ENCODE measurements around the gene RPTN. TPM values are rescaled to one million over a fixed set of nuclear protein-coding genes. Genes with fewer than 3 reads are reported as not detected.
A peak's percentile ranks its signal among the peaks of the same experiment; 100 is the strongest.

RPTN gene
- polyA plus RNA-seq, 3 donors, result not detected

DNA sequence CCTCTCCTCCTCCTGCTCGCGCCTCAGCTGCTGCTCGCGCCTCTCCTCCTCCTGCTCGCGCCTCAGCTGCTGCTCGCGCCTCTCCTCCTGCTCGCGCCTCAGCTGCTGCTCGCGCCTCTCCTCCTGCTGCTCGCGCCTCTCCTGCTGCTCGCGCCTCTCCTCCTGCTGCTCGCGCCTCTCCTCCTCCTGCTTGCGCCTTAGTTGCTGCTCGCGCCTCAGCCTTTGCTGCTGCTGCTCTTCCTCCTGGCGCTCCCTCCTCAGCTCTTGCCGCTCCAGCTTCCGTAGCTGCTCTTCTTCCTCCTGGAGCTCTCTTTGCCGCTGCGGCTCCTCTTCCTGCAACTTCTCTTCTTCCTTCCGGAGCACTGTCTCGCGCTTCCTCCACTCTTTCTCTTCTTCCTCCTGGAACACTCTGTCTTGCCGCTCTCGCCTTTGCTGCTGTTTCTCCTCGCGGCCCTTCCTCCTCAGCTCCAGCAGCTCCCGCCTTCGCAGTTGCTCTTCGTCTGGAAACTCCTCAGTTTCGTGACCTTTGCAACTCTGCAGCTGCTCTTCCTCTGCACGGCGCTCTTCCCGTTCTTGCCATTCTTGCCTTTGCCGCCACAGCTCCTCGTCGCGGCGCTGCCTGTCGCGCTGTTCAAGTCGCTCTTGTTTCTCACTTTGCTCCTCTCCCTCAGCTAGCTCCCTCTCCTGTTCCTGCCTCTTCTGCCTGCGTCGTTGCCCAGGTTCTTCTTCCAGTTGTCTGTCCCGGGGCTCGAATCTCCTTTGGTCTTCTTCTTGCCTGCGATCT is 46.7 kb downstream of the RPTN start:
- peak; percentile 20 for DNase-seq

DNA sequence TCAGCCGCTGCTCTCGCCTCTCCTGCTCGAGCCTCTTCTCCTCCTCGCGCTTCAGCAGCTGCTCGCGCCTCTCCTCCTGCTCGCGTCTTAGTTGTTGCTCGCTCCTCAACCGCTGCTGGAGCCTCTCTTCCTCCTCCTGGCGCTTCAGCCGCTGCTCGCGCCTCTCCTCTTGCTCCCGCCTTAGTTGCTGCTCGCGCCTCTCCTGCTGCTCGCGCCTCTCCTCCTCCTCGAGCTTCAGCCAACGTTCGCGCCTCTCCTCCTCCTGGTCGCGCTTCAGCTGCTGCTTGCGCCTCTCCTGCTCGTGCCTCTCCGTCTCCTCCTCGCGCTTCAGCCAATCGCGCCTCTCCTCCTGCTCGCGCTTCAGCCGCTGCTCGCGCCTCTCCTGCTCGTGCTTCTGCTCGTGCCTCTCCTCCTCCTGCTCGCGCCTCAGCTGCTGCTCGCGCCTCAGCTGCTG is 47.5 kb downstream of the RPTN start:
- peak; percentile 38 for DNase-seq

DNA sequence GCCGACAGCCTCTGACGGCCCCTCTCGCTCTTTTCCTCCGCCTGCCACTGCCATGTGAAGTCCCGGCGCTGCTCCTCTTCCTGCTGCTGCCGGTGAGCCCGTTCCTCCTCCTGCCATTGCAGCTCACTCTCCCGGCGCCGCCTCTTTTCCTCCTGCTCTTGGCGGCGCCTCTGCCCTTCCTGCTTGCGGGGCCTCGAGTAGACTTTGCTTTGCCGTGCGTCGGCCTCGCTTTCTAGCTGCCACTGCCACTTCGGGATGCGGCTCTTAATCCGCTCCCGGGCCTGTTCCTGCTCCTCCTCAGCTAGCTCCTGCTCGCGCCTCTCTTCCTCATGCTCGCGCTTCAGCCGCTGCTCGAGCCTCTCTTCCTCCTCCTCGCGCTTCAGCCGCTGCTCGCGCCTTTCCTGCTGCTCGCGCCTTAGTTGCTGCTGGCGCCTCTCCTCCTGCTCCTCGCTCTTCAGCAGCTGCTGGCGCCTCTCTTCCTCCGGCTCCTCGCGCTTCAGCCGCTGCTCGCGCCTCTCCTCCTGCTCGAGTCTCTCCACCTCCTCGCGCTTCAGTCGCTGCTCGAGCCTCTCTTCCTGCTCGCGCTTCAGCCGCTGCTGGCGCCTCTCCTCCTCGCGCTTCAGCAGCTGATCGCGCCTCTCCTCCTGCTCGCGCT is 48.0 kb downstream of the RPTN start:
- DNase-seq, result peak; percentile 37

DNA sequence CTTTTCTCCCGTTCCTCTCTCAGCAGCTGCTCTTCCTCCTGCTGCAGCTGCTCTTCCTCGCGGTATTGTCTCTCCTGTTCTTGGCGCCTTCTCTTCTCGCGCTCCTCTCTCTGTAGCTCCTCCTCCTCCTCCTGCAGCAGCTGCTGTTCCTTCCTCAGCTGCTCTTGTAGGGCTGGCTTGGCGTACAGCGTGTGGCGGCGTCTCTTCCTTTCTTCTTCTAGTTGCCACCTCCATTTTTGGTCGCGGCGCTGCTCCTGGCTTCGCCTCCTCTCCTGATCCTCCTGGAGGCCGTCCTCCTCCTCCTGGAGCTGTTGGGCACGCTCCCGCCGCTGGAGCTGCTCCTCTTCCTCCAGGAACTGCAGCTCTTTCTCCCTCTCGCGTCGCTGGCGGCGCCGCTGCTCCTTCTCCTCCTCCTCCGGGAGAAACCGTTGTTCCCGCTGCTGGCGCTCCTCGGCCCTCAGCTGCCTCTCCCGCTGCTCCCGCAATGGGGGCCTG is 48.6 kb downstream of the RPTN start:
- DNase-seq, result peak; percentile 19

DNA sequence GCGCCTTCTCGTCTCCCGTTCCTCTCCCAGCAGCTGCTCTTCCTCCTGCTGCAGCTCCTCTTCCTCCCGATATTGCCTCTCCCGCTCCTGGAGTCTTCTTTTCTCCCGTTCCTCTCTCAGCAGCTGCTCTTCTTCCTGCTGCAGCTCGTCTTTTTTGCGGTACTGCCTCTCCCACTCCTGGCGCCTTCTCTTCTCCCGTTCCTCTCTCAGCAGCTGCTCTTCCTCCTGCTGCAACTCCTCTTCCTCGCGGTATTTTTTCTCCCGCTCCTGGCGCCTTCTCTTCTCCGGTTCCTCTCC is 49.1 kb downstream of the RPTN start:
- DNase-seq, result no peak

DNA sequence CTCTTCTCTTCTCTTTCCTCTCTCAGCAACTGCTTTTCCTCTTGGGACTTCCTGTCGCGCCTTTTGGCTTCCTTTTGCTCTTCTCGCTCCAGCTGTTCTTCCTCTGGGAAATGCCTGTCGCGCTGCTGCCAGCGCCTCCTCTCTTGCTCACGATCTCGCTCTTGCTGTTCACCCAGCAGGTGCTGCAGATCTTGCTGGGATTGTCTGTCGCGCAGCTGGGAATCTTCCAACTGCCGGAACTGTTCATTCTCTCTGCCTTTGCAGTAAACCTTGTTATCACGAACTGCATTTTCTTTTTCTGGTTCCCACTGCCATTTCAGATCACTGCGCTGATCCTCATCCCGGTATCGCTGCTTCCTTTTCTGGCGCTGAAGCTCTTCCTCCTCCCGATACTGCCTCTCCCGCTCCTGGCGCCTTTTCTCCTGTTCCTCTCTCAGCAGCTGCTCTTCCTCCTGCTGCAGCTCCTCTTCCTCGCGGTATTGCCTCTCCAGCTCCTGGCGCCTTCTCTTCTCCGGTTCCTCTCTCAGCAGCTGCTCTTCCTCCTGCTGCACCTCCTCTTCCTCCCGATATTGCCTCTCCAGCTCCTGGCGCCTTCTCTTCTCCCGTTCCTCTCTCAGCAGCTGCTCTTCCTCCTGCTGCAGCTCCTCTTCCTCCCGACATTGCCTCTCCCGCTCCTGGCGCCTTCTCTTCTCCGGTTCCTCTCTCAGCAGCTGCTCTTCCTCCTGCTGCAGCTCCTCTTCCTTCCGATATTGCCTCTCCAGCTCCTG is 49.6 kb downstream of the RPTN start:
- DNase-seq, result peak; percentile 20

DNA sequence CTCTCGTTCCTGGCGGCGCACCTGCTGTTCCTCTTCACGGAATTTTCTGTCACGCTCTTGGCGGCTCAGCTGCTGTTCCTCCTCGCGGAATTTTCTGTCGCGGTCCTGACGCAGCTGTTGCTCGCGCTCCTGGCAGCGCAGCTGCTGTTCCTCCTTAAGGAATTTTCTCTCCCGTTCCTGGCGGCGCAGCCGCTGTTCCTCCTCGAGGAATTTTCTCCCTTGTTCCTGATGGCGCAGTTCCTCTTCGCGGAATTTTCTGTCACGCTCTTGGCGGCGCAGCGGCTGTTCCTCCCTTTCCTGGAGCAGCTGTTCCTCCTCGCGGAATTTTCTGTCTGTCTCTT is 50.2 kb downstream of the RPTN start:
- DNase-seq, result no peak

DNA sequence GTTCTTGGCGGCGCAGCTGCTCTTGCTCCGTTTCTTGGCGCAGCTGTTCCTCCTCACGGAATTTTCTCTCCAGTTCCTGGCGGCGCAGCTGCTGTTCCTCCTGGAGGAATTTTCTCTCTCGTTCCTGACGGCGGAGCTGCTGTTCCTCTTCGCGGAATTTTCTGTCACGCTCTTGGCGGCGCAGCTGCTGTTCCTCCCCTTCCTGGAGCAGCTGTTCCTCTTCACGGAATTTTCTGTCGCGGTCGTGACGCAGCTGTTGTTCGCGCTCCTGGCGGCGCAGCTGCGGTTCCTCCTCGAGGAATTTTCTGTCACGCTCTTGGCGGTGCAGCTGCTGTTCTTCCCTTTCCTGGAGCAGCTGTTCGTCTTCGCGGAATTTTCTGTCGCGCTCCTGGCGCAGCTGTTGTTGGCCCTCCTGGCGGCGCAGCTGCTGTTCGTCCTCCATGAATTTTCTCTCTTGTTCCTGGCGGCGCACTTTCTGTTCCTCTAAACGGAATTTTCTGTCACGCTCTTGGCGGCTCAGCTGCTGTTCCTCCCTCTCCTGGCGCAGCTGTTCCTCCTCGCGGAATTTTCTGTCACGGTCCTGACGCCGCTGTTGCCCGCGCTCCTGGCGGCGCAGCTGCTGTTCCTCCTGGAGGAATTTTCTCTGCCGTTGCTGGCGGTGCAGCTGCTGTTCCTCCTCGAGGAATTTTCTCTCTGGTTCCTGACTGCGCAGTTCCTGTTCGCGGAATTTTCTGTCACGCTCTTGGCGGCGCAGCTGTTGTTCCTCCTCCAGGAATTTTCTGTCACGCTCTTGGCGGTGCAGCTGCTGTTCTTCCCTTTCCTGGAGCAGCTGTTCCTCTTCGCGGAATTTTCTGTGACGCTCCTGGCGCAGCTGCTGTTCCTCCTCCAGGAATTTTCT is 50.8 kb downstream of the RPTN start:
- DNase-seq, result peak; percentile 20

DNA sequence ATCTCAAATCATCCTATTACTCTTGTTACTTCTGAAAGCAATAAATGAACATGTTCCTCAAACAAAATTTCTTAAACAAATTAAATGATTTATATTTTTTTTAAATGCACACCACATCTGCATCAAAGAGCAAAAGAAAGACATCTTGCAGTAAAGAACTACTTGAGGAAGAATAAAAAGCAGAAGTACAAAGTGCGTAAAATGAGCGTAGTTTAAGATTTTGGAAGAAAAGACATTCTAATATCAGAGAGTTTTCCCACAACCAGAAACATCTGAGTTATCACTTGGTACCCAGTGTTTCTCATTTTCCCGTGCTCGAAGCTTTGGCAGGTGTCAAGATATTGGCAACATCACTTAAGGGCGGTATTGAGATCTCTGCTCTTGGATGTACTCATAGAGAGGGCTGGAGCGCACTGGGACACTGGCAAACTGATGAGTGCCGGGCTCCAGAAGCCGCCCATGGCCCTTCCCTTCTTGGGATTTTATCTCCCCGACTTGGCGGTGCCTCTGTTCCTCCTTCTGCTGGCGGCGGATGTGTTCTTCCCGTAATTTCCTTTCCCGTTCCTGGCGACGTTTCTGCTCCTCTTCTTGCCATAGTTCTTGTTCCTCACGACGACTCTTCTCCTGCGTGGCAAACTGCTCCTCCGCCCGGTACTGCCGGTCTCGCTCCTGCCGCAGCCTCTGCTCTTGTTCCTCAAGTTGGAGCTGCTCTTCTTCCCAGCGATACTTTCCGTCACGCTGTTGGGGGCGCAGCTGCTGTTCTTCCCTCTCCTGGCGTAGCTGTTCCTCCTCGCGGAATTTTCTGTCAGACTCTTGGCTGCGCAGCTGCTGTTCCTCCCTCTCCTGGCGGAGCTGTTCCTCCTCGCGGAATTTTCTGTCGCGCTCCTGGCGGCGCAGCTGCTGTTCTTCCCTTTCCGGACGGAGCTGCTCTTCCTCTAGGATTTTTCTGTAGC is 51.7 kb downstream of the RPTN start:
- DNase-seq, result no peak

DNA sequence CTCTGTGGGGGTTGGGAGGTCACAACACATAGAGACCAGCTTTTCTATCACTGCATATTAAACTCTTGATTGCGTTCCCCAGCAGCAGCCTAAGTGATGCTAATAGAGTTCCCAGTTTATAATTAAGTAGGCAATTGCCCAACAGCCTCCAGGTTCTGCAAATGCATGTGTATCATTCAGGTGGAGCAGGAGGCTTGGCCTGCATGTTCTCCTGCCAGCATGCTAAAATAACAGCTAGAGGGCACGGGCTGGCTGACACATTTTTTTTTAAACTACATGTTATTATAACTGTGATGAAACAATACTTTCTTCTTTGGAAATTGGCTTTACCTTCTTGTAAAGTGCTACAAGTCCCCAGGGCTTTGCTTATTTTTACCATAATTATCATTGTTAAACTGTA is 54.2 kb downstream of the RPTN start:
- no peak for DNase-seq

Other genes starting within 250 kb of the RPTN start
- 10 to 100 TPM; 16.0 to 50.2 (median 40.5) TPM for gene THEM4, start 249.7 kb downstream of the RPTN start, polyA plus RNA-seq (ENCODE audit: insufficient read length in 3 of 3)
- 100 to 1,000 TPM; 181 to 241 (median 215) TPM for gene S100A10, start 165.4 kb downstream of the RPTN start, polyA plus RNA-seq (ENCODE audit: insufficient read length in 3 of 3)
- 100 to 1,000 TPM; 202 to 295 (median 229) TPM for gene S100A11, start 122.2 kb downstream of the RPTN start, polyA plus RNA-seq (ENCODE audit: insufficient read length in 3 of 3)
- gene TCHHL1, start 70.2 kb downstream of the RPTN start, polyA plus RNA-seq (ENCODE audit: insufficient read length in 3 of 3), result not detected
- gene TCHH, start 43.8 kb downstream of the RPTN start, polyA plus RNA-seq (ENCODE audit: insufficient read length in 3 of 3), result under 1 TPM; 0.03 to 0.06 (median 0.04) TPM
- 1 to 10 TPM in 2 of 3 donors, under 1 TPM in 1; 0.54 to 2.3 (median 1.2) TPM for gene HRNR, start 65.0 kb upstream of the RPTN start, polyA plus RNA-seq (ENCODE audit: insufficient read length in 3 of 3)
- gene FLG, start 166.0 kb upstream of the RPTN start, polyA plus RNA-seq (ENCODE audit: insufficient read length in 3 of 3), result 1 to 10 TPM; 1.1 to 2.4 (median 1.6) TPM
- gene FLG2, start 200.8 kb upstream of the RPTN start, polyA plus RNA-seq (ENCODE audit: insufficient read length in 3 of 3), result under 1 TPM; 0.07 to 0.27 (median 0.08) TPM